Measurements from ENCODE around the gene CLPX.

CLPX gene

GRCh38 chr15:65209701-65210643, 24.8 kb upstream of the CLPX start:
- H3K4me3 ChIP-seq (IDR thresholded peaks at IDR 0.05; ENCODE audit: insufficient read depth, low read depth, low read length): no peak overlapping the region
- no peaks in the 10 kb centered on the region for H4K20me1 ChIP-seq (ENCODE audit: insufficient read depth)
- no peak overlapping the region for H2AFZ ChIP-seq (ENCODE audit: low read depth)
- H3K4me1 ChIP-seq (ENCODE audit: low read depth, poor library complexity, severe bottlenecking): no peaks in the 10 kb centered on the region
- no peak overlapping the region for H3K4me2 ChIP-seq
- no peaks in the 10 kb centered on the region for H3K36me3 ChIP-seq (ENCODE audit: insufficient read depth)
- no peaks in the 10 kb centered on the region for H3K79me2 ChIP-seq (ENCODE audit: insufficient read depth, low read depth)
- TF ChIP-seq CTCF (conservative IDR thresholded peaks at IDR 0.05; ENCODE audit: low read depth, low read length): no peak
- H3K27me3 ChIP-seq (ENCODE audit: insufficient read depth, low read depth): no peaks in the 10 kb centered on the region
- no peak overlapping the region for H3K9ac ChIP-seq
- no peak overlapping the region for H3K27ac ChIP-seq

- H3K27ac ChIP-seq: no peak overlapping the region
- H3K4me3 ChIP-seq (IDR thresholded peaks at IDR 0.05; ENCODE audit: insufficient read depth, low read depth, low read length): no peak overlapping the region
- no peaks in the 10 kb centered on the region for H3K4me1 ChIP-seq (ENCODE audit: low read depth, poor library complexity, severe bottlenecking)
- no peaks in the 10 kb centered on the region for H3K27me3 ChIP-seq (ENCODE audit: insufficient read depth, low read depth)
- H3K4me2 ChIP-seq: no peak overlapping the region
- H3K79me2 ChIP-seq (ENCODE audit: insufficient read depth, low read depth): no peaks in the 10 kb centered on the region
- H3K9ac ChIP-seq: no peak overlapping the region
- no peaks in the 10 kb centered on the region for H4K20me1 ChIP-seq (ENCODE audit: insufficient read depth)
- no peaks in the 10 kb centered on the region for H3K36me3 ChIP-seq (ENCODE audit: insufficient read depth)
- TF ChIP-seq CTCF (conservative IDR thresholded peaks at IDR 0.05; ENCODE audit: low read depth, low read length): no peak
- H2AFZ ChIP-seq (ENCODE audit: low read depth): no peak overlapping the region
Measured at GRCh38 chr15:65208647-65209046, 23.5 kb upstream of the CLPX start.

- Histone ChIP-seq H4K20me1 (ENCODE audit: insufficient read depth) (no peaks in the 10 kb centered on the region), H3K9ac (no peak overlapping the region), H3K4me2 (no peak overlapping the region), H3K36me3 (ENCODE audit: insufficient read depth) (no peaks in the 10 kb centered on the region), H3K27ac (no peak overlapping the region), H3K4me1 (ENCODE audit: low read depth, poor library complexity, severe bottlenecking) (no peaks in the 10 kb centered on the region), H3K27me3 (ENCODE audit: insufficient read depth, low read depth) (no peaks in the 10 kb centered on the region), H3K4me3 (IDR thresholded peaks at IDR 0.05; ENCODE audit: insufficient read depth, low read depth, low read length) (no peak overlapping the region), H3K79me2 (ENCODE audit: insufficient read depth, low read depth) (no peaks in the 10 kb centered on the region), H2AFZ (ENCODE audit: low read depth) (no peak overlapping the region)
- TF ChIP-seq CTCF (conservative IDR thresholded peaks at IDR 0.05; ENCODE audit: low read depth, low read length): no peak
Measured at GRCh38 chr15:65207280-65207840, 22.2 kb upstream of the CLPX start.

- no peak overlapping the region for H3K4me2 ChIP-seq
- H3K27me3 ChIP-seq (ENCODE audit: insufficient read depth, low read depth): no peaks in the 10 kb centered on the region
- TF ChIP-seq CTCF (conservative IDR thresholded peaks at IDR 0.05; ENCODE audit: low read depth, low read length): no peak
- no peaks in the 10 kb centered on the region for H4K20me1 ChIP-seq (ENCODE audit: insufficient read depth)
- no peak overlapping the region for H3K4me3 ChIP-seq (IDR thresholded peaks at IDR 0.05; ENCODE audit: insufficient read depth, low read depth, low read length)
- H3K27ac ChIP-seq: no peak overlapping the region
- H3K9ac ChIP-seq: no peak overlapping the region
- no peaks in the 10 kb centered on the region for H3K4me1 ChIP-seq (ENCODE audit: low read depth, poor library complexity, severe bottlenecking)
- H3K79me2 ChIP-seq (ENCODE audit: insufficient read depth, low read depth): no peaks in the 10 kb centered on the region
- no peak overlapping the region for H2AFZ ChIP-seq (ENCODE audit: low read depth)
- no peaks in the 10 kb centered on the region for H3K36me3 ChIP-seq (ENCODE audit: insufficient read depth)
Measured at GRCh38 chr15:65206750-65207149, 21.6 kb upstream of the CLPX start.

Data from KMS-11 (cell line).